Fibroblast of skin of left quadriceps (primary cell): ENCODE measurements around the gene UNC45A.

Experiments used
- DNase-seq, 2 experiments: peaks; one replicate each; pipeline ENCODE4 v3.0.0-alpha.2; 2013; ENCODE audit warnings: low read depth in 2 of 2

UNC45A gene

GRCh38 chr15:90942354-90943120 lies 7.5 kb downstream of the UNC45A start:
- no peak for DNase-seq

- DNase-seq, result no peak
Measured at GRCh38 chr15:90945091-90945490, 10.0 kb downstream of the UNC45A start.

GRCh38 chr15:90946538-90946937 lies 11.5 kb downstream of the UNC45A start:
- no peak for DNase-seq

DNA sequence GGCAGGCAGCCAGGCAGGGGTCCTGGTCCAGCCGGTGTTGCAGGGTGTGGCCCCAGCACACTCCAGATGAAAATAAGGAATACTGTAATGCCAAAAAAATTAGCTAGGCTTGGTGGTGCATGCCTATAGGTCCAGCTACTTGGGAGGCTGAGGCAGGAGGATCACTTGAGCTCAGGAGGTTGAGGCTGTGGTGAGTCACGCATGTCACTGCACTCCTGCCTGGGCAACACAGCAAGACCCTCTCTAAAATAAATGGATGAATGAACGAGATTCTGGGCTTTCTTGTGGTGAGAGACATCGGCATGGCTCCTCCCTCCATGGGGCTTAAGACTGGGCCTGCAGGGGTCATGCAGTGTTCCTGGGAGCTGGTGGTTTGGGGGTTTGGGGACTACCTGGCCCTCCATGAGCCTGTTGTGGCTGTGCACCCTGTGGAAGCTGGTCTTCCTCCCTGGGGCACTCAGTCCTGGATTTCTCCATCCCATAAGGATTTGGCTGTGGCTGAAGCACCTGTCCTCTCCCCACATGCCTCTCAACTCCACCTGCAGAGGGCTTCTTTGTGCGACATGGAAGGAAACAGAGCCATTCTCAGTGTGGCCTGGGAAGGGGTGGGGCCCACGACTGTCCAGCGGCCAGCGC lies 12.0 kb downstream of the UNC45A start:
- no peak for DNase-seq

DNA sequence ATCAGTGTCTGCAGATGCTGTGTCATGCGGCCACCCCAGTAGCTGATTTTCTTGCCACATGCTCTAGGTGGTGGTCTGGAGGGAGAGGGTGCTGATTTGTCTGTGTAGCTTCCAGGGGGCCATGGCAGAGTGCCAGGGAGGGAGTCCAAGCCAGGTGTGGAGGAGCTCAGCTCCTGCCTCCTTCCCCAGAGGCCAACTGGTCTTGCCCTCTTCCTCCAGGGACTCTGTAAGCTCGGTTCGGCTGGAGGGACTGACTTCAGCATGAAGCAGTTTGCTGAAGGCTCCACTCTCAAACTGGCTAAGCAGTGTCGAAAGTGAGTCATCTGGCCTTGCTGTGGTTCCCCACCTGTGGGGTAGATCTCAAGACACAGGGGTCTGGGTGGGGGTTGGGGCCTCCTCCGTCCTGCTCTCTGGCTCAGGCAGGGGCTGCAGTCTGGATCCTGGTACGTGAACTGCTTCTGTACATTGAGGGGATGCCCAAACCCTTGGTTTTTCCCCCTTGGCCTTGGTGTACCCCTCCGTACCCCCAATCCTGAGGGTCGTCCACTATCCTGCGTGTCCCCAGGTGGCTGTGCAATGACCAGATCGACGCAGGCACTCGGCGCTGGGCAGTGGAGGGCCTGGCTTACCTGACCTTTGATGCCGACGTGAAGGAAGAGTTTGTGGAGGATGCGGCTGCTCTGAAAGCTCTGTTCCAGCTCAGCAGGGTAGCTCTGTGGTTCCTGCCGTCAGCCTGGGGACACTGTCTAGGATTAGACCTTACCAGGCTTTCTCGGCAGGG lies 12.7 kb downstream of the UNC45A start:
- DNase-seq, result no peak

DNA sequence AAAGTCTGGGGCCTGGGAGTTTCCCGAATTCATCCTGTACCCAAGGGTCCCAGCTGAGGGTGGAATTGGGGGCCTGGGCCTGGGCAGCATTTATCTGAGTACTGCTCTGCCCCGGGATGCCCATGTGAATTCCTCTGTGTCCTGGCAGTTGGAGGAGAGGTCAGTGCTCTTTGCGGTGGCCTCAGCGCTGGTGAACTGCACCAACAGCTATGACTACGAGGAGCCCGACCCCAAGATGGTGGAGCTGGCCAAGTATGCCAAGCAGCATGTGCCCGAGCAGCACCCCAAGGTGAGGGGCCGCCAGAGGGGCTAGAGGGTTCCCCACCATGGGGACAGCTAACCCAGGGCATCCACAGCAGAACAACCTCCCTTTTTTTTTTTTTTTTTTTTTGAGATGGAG lies 13.4 kb downstream of the UNC45A start:
- no peak for DNase-seq

DNA sequence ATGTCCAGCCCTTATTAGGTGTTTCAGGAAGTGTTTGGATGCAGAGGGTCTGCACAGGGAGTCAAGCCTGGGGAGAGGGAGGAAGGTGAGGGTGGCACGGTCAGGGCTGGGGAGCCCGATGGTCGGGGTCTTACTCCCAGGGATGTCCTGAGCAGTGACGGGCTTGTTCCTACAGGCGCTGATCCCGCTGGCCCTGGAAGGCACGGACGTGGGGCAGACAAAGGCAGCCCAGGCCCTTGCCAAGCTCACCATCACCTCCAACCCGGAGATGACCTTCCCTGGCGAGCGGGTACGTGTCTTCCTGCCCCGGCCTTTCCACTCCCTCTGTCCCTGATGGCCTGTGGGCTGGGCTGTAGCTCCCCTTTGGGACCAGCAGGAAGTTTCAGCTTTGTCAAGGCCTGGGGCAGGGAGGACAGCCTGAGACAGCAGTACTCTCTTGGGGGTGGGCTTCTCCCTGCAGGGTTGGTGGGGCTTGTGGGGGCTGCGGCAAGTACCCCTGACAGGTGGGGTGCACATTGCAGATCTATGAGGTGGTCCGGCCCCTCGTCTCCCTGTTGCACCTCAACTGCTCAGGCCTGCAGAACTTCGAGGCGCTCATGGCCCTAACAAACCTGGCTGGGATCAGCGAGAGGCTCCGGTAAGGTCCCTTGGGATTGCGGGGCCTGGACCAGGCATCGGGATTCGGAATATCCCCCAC lies 15.0 kb downstream of the UNC45A start:
- no peak for DNase-seq

- no peak for DNase-seq
Measured at GRCh38 chr15:90950676-90951075, 15.6 kb downstream of the UNC45A start.

DNA sequence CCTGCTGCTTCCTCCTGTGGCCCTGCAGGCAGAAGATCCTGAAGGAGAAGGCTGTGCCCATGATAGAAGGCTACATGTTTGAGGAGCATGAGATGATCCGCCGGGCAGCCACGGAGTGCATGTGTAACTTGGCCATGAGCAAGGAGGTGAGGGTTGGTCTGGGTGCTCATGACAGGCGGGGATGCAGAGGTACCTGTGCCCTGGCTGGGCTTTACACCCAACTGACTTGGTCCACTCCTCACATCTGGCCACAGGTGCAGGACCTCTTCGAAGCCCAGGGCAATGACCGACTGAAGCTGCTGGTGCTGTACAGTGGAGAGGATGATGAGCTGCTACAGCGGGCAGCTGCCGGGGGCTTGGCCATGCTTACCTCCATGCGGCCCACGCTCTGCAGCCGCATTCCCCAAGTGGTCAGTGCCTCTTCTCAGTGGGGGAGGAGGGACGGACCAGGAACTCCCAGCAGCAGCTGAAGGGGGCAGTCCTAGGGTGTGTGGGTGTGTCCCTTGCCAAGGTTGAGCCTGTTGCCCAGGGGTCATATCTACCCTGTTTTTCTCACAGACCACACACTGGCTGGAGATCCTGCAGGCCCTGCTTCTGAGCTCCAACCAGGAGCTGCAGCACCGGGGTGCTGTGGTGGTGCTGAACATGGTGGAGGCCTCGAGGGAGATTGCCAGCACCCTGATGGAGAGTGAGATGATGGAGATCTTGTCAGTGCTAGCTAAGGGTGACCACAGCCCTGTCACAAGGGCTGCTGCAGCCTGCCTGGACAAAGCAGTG lies 18.0 kb downstream of the UNC45A start:
- no peak for DNase-seq

DNA sequence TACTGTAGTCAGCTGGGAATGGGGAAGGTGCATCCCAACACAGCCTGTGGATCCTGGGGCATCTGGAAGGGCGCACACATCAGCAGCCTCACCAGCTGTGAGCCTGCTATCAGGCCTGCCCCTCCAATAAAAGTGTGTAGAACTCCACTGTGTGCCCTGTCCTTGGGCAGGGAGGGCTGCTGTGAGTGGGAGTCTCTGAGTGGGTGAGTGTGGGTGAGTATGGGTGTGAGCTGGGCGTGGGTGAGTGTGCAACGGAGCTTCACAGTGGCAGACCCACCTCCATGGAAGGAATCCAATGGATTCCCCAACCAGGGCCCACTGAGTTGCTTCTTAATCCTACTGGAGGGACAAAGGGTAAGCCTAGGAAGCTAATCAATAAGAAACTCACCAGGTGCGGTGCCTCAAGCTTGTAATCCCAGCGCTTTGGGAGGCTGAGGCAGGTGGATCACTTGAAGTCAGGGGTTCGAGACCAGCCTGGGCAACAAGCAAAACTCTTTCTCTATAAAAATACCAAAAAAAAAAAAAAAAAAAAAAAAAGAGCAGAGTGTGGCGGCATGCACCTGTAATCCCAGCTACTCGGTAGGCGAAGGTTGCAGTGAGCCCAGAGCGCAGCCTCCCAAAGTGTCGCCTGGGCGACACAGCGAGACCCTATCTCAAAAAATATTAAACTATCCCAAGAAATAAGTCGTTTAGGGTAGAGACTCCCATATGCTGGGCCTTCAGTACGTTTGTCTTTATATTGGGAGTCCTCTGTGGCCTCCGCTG lies 19.0 kb downstream of the UNC45A start:
- DNase-seq, result no peak

DNA sequence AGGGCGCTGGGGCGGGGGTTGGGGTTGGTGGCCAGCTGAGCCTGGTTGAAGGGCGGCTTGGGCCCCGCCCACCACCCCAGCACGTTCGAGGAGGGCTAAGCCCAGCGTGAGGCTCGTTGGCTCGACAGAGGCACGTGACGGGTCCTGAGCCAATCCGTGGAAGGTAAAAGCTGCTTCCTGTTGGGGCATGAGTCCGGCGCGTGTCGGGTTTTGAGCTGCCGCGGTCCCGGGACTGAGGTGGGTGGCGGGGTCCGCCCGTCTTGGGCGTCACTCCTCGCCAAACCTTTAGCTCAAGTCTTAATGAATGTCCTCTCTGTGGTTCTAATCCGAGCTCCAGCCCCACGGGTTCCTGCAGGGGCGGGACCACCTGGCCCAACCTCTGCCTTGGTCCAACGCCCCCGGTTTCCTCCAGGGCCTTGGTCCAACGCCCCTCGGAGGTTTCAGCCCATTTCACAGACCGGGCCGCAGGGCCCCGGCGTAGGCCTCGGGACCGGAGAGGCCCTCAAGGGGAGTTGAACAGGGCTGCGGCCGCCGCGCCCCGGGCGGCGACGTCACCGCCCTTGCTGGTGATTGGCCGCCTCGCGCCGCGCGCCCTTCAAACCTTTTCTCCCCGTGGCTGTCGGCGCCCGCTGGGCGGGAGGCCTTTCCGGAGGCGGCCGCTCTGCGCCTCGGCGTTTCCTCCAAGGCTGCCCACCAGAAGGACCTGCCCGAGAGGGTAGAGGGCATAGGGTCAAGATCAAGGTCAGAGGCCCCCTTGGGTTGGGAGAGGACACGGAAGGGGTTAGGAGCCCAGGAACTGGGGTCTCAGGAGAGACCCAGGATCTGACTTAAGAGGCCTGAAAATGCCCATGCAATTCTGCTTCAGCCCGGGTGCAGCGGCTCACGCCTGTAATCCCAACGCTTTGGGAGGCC lies 19.9 kb downstream of the UNC45A start, which contains the start of gene RCCD1:
Gene RCCD1, plus strand, starts transcription at position 173 of the 912 bp plus-strand sequence. CDS start 1,851 bp downstream, outside the sequence.
- DNase-seq, result peak; percentile 82 to 84

- no peak for DNase-seq
Measured at GRCh38 chr15:90955624-90956273, 20.7 kb downstream of the UNC45A start.

GRCh38 chr15:90956274-90957030 lies 21.4 kb downstream of the UNC45A start:
- peak; percentile 41 to 44 for DNase-seq

DNA sequence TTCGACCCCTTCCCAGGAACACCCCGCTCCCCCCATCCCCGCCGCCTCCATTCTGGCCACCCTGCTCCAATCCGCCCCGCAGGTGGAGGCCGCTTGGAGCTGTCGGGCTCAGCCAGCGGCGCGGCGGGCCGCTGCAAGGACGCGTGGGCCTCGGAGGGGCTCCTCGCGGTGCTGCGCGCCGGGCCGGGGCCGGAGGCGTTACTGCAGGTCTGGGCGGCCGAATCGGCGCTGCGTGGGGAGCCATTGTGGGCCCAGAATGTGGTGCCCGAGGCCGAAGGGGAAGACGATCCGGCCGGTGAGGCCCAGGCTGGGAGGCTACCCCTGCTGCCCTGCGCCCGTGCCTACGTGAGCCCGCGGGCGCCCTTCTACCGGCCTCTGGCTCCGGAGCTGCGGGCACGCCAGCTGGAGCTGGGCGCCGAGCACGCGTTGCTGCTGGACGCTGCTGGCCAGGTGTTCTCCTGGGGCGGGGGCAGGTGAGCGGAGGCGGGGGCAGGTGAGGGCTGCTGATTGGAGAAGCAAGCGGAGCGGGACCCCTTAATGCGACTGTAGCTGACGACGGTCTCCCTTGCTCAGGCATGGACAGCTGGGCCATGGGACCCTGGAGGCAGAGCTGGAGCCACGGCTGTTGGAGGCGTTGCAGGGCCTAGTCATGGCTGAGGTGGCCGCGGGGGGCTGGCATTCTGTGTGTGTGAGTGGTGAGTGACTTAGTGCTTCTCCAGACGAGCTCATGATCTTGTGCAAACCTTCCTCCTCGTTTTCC lies 22.1 kb downstream of the UNC45A start:
- no peak for DNase-seq

GRCh38 chr15:90957791-90958190 lies 22.7 kb downstream of the UNC45A start:
- no peak for DNase-seq

GRCh38 chr15:90959028-90959595 lies 24.0 kb downstream of the UNC45A start:
- DNase-seq, result no peak

- no peak for DNase-seq
Measured at GRCh38 chr15:90959894-90960293, 24.8 kb downstream of the UNC45A start.
